VCaP (cell line): ENCODE measurements around the gene PTPRN2.

Experiments
- H3K27ac ChIP-seq: fragments of 450-650 bp; 2 replicates; pipeline ENCODE4 v1.5.1; 2017
- CTCF ChIP-seq: fragments of 450-650 bp; conservative IDR thresholded peaks from 2 replicates; pipeline ENCODE4 v1.5.1; 2017; ENCODE audit warnings: mild to moderate bottlenecking, moderate library complexity

The PTPRN2 gene

GRCh38 chr7:158103378-158103777 is 484.2 kb downstream of the PTPRN2 start:
- H3K27ac ChIP-seq: no peak overlapping the region
- no peak for TF ChIP-seq CTCF

DNA sequence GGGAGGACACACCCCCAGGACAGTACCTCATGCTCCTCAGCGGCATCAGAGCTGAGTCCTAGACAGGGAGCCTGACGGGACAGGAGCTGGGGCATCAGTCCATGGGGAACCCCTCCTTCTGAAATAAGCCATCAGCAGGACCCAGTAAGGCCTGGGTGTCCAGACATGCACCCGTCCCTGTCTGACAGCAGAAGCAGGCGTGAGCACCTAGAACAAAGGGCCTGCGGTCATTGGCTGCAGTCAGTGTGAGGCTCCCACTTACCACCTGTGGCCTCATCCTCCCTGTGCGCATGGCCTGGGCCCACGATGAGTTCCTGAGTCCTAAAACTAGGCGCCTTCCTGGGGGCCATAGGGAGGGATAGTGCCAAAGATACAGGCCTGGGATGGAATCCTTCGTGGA is 484.7 kb downstream of the PTPRN2 start:
- no peak overlapping the region for H3K27ac ChIP-seq
- no peak for TF ChIP-seq CTCF

DNA sequence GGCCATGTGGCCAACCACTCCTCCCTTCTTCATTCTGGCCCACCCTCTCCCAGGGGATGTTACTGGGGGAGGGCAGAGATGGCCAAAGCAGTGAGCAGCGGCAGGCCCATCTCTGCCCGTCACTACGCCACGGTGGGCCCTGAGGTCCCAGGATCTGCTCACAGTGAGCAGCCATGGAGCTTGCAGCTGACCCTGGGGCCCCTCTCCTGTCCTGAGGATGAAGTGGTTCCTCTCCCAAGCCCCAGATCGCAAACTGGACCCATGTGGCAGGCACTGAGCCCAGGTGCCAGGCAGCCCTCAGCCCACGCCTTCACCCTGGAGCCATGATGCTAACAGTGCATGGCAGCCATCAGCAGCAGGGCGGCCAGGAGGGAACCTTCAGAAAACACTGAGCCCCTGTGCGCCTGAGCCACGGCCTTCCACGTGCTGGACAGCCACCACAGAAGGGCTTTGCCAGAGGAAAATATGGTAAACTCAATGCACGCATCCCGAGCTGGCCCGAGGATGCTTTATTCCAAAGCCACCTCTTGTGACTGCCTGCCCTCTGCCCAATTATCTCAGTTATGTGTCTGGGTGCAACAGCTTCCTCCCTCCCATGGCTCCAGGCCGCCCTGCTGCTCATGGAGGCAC is 485.7 kb downstream of the PTPRN2 start:
- H3K27ac ChIP-seq: no peak overlapping the region
- no peak for TF ChIP-seq CTCF

GRCh38 chr7:158098125-158099030 is 489.2 kb downstream of the PTPRN2 start:
- no peak for TF ChIP-seq CTCF
- H3K27ac ChIP-seq: no peak overlapping the region

DNA sequence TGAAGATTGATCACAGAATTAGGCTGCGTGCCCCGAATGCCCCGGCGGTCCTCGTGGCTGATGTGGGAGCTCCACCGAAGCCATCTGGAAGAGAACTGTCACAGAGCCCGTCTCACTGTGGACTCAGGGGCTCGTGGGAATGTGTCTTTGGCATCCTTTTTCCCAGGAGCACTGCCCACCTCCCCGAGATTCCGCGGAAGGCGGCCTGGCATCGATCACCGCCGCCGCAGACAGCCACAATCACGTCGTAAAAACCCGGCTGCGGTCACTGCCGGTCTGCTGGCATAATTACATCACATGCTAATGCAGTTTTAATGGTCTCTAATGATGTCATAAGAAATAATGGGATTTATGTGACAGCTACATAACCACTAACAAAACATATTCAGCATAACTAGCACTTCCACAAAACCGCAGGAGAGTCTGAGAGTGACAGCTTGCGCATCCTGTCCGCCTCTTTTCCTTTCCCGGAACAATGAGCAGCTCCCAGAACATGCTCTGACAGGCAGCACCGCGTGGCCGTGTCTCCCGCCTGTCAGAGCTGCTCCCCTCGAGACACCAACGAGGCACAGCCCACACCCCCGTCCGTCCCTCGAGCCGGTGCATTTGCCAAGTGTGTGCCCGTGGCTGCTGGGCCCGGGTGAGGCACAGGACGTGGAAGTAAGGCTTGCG is 490.0 kb downstream of the PTPRN2 start:
- TF ChIP-seq CTCF: no peak
- H3K27ac ChIP-seq: no peak overlapping the region

- H3K27ac ChIP-seq: no peak overlapping the region
- no peak for TF ChIP-seq CTCF
These were observed 490.5 kb downstream of the PTPRN2 start for GRCh38 chr7:158097106-158097452.

DNA sequence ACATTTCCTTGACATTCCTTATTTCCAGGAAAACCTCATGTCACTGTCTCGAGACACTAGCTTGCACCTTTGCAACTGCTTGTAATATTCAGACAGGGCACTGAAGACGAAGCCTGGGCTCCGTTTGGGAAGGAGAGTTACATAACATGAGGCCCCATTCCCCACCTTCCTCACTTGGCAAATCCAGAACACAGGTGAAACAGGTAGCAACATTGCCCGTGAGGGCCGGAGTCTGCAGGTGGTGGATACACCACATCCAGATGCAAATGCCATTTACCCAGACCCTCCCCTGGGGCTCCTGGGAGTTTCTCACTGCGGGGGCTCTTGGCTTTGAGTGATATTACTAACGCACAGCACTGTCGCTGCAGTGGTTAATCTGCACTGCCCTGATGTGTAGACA is 491.0 kb downstream of the PTPRN2 start:
- no peak for TF ChIP-seq CTCF
- H3K27ac ChIP-seq: no peak overlapping the region
